Dermis microvascular lymphatic vessel endothelial cell (primary cell): ENCODE results near the gene MRNIP. TPM values are rescaled to one million over a fixed set of nuclear protein-coding genes. Genes with fewer than 3 reads are reported as not detected.

Source experiments
- DNase-seq, 2 donors: peaks; one replicate each; pipeline versions ENCODE4 v3.0.0 to v3.0.0-alpha.2; 2010; ENCODE audit warnings: low read depth in 2 of 2
- total RNA-seq: library from RNA; depleted of rRNA; stranded (reverse); fragments of >200 nt; gene quantifications from 2 replicates; pipeline ENCODE4 v1.2.1, GENCODE V29; 2014

Gene MRNIP
- total RNA-seq, 1 donor from 2014 or later: 4.2 TPM

DNA sequence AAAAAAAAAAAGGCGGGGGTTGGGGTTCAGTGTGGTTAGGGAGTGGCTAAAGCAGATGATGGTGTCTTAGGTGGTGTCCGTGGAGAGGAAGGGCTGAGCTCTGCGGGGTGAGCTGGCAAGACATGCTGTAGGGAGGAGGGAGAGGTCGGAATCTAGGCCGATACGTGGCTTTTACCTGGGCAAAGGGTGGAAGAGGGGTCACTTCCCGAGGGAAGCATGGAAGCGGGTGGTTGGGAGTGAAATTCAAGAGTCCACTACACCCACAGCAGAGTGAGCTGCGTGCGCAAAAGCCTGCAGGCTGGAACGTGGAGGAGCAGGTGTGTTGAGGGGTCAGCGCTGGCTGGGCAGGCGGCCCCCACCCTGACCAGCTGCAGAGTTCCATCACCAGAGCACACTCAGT lies 31.3 kb upstream of the MRNIP start:
- DNase-seq: no peak

DNA sequence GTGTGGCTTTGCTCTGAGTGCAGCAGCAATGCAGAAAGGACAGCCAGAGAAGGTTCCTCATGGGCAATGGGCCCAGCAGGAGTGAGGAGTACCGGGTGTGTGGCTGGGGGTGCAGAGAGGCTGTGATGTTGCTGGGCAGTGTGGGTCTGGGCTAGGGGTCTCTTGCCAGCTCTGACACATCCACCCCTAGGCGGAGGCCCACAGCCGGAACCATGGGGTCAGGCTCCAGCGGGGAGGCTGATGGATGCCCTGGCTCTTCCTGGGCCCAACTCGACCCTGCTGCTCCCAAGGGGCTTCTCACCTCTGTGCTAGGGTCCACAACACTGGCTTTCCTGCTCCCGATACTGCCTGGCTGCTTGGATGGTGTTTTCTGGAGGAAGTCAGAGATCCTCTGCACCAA lies 29.2 kb upstream of the MRNIP start:
- no peak for DNase-seq

DNA sequence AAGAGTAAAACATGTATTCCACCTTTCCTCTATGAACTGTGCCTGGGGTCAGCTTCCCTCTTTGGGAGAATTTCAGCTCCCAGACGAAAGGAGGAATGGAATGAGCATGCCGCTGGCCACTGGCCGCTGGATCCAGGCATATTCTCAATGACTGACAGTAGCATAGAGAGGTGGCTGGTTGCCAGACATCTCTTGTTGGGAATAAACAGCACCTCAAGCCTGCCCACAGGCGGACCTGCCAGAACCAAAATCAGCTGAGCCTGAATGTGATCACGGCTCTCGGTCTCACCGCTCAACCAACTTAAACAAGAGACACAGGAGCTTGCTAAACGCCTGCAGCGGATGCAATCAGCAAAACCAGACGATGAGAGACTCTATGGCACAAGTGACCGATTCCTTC lies 28.5 kb upstream of the MRNIP start:
- no peak for DNase-seq

DNA sequence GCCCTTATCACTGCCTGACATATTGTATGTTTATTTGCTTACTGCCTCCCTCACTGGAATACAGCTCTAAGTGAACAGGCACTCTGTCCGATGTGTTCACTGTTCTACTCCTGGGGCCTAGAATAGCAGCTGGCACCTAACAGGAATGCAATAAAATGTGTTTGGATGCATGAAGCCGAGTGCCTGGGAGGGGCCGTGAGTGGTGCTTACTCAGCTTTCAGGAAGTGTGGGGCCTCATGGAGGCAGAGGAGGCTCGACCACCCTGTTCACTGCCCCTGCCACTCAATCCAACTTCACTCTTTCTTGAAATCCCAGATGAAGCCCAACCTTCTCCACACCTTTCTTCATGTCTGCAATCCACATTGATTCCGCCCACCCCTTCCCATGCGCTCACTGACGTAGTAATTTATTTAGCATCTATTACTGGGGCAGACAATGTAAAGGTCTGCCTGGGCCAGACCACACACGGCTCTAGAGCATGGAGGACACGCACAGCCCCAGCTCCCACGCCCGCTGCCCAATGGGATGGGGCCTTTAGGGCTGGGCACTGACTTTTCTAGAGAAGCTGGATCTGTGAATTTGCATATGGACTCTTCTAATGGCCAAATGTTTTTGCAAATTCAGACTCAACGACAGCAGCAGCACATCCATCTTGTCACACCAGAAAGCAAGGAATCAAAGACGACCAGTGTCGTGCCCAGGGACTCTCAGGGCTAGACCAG lies 27.7 kb upstream of the MRNIP start:
- no peak for DNase-seq

DNA sequence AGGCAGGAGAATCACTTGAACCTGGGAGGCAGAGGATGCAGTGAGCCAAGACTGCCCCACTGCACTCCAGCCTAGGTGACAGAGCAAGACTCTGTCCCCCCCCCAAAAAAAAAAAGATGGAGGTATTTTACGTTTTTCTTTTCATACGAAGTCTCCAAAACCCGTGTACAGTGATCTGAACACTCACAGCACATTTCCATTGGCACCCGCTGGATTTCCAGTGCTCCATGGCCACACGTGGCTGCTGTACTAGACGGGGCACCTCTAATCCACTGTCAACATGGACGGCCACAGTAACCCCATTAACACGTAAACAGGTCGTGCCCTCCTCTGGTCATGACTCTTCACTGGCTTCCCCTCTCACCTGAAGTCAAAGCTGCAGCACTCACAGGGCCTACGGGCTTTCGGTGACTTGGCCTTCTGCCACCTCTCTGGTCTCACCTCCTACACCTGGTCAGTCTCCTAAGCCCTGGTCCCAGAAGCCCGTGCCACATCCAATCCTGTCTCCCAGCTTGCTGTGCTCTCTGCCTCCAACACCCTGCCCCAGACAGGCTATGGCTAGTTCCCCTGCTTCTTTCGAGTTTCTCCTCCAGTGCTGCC lies 27.0 kb upstream of the MRNIP start:
- no peak for DNase-seq

DNA sequence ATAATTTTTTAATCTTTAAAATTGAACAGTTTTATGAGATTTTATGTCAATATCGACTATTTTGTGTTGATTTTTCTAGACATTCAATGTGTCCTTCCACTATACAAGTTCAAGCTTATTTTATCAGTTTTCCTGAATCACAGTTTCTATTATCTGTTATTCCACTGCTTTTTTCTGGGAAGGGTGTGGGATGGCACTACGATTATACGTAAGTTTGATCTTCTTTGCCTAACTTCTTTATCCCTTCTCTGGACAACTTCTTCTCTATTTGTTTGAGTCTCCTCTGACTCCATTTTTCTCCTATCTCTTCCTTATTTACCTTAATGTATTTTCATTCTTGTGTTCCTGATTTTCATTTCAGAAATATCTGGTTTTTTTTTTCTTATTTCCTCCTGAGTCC lies 24.5 kb upstream of the MRNIP start:
- no peak for DNase-seq

DNA sequence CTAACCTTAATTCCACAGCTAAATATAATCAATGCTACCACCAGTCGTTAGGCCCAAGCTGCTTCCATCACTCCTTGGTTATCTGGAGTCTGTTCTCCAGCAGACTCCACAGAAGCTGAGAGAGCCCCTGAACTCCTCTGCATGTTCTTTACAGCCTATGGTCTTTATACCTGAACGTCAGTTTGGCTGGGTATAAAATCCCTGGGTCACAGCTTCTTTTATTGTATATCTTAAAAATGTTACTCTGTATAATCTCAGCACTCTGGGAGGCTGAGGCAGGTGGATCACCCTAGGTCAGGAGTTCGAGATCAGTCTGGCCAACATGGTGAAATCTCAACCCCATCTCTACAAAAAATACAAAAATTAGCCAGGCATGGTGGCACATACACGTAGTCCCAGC lies 23.7 kb upstream of the MRNIP start:
- DNase-seq: no peak

DNA sequence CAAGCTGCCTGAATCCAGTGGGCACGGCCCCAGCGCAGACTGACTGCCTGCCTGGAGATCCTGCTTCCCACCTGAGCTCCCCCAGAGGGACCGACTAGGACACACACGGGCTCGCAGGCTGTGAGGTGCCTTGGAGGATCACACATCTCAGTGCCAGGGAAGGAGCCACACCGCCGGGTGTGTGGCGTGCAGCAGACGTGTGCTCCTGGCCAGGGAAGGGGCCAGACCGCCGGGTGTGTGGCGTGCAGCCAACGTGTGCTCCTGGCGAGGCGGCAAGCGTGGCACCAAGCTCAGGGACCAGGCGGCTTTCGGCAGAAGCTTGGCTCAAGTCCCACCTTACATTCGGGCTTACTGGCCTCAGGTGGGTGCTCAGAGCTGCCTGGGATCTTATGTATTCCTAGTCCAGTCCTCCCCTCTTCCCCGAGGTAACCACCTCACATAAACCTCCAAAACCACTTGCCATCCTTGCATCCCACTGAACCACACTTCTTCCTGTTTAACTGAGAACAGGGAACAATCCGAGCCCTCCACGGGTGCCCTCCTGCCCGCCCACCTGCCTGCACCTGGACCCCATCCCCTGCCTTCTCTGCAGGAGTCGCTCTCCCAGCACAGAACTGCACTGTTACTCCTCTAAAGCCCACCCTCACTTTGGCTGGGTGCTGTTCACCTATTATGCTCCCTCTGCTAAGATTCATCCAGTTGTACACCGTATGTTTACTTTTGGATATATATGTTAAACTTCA lies 22.4 kb upstream of the MRNIP start:
- DNase-seq: no peak

DNA sequence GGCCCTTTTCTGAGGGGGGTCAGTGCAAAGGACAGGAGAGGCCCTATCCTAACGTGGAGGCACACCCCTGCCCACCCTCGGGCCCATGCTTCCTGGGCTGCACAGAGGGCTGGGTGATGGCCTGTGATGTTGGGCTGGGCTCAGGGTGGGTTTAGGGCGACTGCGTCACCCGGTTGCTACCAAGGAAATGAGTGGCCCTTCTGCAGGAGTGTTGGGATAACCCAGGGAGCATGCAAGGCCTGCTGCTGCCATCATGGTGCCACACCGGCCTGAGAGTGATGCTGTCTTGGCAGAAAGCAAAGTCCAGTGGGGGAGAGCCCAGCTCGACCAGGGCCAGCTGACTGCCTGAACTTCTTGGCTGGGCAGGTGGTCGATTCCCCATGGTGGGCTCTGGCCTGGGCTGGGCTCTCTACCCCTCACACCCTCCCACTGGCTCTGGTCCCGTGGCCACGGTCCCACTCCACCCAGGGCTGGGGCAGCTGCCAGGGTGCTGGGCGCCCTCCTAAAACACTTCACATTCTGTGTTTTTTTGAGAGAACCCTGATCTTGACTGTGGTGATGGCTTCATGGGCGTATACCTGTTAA lies 21.5 kb upstream of the MRNIP start:
- DNase-seq: no peak

DNA sequence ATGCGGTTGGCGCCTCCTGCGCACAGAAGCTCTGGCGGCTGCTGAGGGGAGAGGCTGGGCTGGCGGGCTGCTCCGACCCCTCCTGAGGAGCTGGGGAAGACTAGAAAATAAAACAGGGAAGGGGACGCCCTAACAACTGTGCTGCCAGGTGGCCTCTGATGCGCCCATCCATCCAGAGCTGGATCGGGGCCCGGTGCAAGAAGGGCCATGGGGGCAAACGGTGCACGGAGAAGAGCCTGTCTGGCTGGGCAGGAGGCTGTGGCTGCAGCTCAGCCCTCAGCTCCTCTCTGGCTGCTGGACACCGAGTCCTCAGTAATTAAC lies 21.0 kb upstream of the MRNIP start:
- no peak for DNase-seq

DNA sequence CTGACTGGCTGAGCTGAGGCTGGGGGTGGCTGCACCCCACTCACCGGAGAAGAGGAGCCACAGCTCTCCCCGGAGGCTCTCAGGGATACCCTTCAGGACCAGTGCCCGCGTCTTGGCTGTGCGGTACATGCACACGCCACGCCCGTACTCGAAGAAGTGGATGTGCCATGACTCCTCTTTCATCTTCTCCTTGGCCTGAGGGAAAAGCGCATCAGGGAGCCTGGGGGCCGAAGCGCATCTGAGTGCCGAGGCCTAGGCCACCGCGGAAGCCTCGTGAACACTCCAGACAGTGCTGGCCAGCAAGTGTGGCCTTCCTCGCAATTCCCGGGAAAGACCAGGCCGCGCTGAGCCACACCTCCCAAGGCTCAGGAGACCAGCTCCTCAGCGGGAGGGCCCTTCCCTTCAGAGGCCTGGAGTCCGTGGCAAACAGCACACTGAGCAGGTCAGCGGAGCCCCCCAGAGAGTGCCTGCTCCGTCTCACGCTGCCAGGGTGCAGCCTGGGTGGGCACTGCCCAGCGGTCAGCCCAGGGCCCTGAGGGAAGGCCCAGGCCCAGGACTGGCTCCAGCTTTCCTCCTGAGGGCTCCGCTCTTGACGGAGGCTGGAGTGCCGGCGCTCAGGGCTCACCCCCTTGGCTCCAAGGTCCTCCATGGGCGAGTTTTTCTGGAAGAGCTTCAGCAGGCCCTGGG lies 20.5 kb upstream of the MRNIP start:
- DNase-seq: no peak

DNA sequence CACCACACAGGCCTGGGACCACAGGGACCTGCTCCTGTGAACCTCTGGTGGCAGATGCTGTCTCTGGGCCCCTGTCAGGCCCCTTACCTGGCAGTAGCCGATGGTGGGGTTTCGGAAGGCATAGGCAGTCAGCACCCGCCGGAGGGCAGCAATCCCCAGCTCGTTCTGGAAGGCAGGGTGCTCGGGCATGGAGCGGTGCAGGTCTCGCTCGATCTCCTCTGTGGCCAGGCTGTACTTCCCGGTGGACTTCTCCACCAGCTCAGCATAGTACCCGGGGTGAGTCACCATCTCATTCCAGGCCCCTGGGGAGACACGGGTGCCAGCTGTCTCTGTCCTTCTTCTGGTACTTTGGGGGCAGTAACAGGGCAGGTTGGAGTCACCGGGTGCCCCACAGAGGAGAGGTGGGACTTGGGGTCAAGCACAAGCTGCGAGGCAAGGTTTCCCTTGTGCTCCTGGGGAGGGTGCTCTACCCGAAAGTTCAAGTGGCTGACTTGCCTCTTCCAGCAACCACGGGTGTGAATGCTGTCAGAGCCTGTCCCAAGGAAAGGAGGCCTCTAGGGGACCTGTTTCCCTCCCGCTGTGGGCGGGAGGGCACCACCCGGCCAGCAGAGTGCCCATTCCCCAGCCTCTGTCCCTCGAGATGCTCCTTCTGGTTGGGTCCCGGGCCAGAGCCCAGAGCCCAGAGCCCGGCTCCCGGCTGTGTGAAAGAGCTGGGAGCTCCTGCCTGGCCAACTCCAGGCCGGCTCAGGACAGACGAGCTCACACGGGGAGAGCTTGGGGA lies 19.8 kb upstream of the MRNIP start:
- DNase-seq: no peak

DNA sequence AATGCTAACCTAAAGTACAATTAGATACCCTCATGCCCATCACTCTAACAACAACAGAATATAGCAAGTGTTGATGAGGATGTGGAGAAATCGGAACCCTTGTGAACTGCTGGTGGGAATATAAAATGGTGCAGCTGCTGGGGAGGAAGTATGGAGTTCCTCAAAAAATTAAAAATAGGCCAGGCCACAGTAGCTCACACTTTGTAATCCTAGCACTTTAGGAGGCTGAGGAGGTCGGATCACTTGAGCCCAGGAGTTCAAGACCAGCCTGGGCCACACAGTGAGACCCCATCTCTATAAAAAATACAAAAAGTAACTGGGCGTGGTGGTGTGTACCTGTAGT lies 18.0 kb upstream of the MRNIP start:
- DNase-seq: no peak

DNA sequence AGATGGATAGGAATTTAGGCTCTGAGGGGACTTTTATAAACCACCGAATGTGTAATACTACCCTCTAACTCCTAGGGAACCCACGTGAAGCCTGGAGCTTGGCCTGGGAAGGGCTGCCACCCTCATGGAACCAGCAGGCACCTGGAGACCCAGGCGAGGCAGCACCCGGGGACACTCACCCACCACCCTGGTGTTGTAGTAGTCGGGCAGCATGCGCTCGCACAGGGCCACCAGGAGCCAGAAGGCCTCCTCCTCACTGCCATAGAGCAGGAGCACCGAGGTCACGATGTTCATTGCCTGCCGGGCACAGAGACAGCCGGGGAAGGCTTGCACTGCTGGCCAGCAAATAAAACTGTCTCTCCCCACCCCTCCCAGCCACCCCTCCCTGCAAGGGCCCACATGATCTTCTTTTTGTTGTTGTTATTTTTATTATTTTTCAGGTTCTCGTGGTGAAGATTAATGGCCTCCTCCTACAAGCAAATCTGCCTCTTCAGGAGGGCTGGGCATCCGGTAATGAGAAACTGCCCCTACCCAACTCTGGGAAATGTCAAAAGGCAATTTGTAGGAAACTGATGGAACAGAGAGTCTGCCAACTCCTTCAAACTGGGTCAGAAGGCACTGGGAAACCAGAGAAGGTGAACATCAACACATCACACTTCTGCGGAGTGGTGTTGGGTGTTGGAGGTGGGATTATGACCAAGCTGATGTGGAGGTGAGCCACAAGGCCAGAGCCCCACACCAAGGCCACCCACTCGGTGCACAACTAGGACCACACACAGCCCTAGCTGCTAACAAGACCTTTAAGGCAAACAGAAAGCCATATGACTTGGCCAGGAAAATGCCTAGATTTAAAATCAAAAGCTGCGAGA lies 17.4 kb upstream of the MRNIP start:
- DNase-seq: no peak

DNA sequence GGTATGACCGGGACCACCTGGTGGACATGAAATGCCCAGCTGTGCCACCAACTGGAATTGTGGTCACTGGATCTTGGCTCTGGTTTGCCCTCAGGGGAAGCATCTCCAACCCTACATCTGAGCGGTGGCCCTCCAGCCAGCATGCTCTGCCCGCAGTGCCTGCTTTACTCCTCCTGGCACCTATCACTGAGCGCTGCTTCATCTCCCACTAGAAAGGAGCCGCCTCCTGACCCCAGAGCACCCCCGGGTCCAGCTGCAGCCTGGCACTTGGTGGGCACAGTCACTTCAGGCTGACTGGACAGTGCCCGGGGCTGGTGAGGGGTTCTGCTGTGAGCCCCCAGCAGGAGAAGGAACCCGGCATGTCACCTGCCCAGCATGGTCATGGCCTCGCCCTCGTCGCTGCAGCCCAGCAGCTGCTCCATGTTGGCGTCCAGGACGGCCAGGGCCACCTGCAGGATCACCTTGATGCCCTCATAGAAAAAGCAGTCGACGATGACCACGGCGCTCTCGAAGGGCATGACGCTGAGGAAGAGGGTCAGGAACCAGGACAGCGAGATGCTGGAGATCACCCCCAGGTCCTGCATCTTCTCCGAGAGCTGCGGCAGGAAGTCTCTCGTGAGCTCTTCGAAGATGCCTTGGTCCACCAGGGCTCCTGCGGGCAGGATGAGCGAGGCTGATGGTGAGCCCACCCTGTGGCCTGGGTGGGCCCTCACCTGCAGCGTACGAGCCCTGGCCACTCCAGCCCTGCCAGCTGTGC lies 16.1 kb upstream of the MRNIP start:
- DNase-seq: no peak

DNA sequence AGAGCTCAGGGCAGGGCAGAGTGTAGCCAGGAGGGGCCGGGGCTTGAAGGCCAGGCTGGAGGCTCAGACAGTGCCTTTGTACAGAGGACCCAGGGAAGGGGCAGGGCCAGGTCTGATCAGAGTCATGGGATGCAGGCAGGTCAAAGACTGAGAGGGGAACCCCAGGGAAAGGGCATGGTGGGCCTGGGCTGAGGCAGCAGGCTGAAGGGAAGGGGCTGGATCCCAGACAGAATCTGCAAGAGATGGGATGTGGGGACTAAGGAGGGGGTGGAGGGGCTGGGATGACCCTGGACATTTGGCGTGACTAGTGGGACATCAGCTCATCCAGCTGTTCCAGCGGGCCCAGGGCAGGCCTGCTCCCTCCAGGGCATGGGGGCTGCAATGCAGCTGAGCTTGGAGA lies 15.5 kb upstream of the MRNIP start:
- no peak for DNase-seq

DNA sequence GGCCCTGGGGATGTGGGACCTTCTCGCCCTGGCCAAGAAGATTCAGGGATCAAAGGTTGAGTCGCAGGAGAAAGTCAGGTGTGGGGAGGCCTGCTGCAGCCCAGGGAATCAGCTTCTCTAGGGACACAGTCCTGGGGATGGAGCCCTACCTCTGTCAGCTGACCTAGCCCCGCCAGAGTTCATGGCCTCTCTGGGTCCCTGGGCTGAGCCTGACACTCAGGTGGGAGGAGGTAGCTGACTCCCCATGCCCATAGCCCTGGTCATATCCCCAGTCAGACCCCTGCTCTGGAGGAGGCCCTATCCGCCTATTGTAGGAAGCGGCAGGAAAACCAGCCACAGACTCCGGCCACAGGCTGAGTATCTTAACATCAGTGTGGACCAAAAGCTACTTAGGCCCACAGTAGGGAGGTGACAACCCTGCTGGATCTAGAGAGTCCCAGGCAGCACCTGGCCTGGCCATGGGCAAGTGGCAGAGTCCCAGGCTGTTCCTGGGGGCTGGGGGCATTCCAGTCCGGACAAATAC lies 15.0 kb upstream of the MRNIP start:
- no peak for DNase-seq

DNA sequence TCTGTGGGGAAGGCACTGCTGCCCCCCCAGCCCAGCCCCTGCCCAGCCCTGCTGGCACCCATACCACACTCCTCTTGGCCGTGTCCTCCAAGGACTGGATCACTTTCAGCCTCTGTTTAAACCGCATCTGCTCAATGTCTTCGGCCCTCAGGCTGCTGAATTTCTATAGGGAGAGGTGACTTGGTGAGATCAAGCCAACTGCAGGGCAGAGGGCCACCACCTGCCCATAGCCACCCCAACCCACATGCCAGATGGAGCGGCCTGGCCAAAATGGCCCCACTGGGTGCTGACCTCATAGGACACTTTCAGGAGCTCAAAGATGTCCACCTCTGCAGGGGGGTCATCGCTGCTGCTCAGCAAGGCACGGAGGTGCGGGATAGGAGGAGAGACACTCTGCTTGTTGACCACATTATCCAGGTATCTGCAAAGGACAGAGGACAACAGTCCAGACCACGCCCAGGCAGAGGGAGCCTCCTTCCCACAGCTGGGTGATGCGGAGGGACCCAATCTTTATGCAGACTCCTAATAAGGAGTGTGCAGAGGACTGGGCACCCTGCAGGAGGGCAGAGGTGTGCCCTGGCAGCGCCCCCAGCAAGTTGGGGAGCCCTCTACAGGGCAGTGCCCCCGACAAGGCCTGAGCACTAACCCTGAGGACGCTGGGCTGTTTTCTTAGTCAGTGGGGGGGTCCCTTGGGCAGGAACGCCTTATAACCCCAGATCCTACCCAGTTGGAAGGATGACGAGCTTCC lies 14.4 kb upstream of the MRNIP start:
- no peak for DNase-seq
